HCT116 (cell line): ENCODE data around the gene SYTL5. TPM values are rescaled to one million over a fixed set of nuclear protein-coding genes. Genes with fewer than 3 reads are reported as not detected.

ENCODE experiments used
- ATAC-seq: fragments of 200-7000 bp; cut with Tn5 transposase; 2 replicates; pipeline ENCODE4 v1.9.1; 2020; ENCODE audit warnings: mild to moderate bottlenecking, moderate library complexity
- BruUV-seq: library from RNA; stranded (reverse); fragments of 400-500 nt; replicated peaks from 2 replicates; lab custom pipeline; 2021; lab: Mats Ljungman, UMichigan
- CTCF ChIA-PET: fragments of 300-600 bp; sonication (Branson Sonifier 250); formaldehyde crosslinking; loops from one replicate; lab custom pipeline; 2021; ENCODE audit warnings: antibody characterized with exemption; lab: Charles Lee
- POLR2A ChIA-PET: fragments of 300-600, 350-600 bp; sonication (Branson Sonifier 250); formaldehyde crosslinking; loops from one replicate; lab custom pipeline; 2021; ENCODE audit warnings: antibody characterized with exemption; lab: Charles Lee
- RAD21 ChIA-PET, 2 experiments: fragments of 300-600 bp; sonication (Branson Sonifier 250); formaldehyde crosslinking; loops; one replicate each; lab custom pipeline; 2023; ENCODE audit warnings: low total read pairs in 2 of 2; ENCODE audit not compliant: uncharacterized antibody in 2 of 2, unreplicated experiment in 2 of 2, low non-redundant PET in 1 of 2; lab: Charles Lee
- DNase-seq: peaks from one replicate; pipeline ENCODE4 v3.0.0-alpha.2; 2010; ENCODE audit warnings: low read depth, low spot score
- H2AFZ ChIP-seq: fragments of 200-600 bp; shearing (Covaris generic), sonication (generic); 2 replicates; pipeline ENCODE4 v1.6.1; 2017; ENCODE audit warnings: low read depth, mixed run types, mixed read lengths, antibody characterized with exemption, low read length; ENCODE audit not compliant: poor library complexity, severe bottlenecking
- H3K27ac ChIP-seq: 2 replicates; pipeline ENCODE4 v1.5.1; 2012; ENCODE audit warnings: low read depth, low read length
- H3K27me3 ChIP-seq: fragments of 200-600 bp; sonication (generic); 2 replicates; pipeline ENCODE4 v1.6.1; 2016; ENCODE audit warnings: mixed run types, low read length, mixed read lengths; ENCODE audit not compliant: insufficient read depth
- H3K36me3 ChIP-seq, 2 experiments: fragments of 200-500 bp in 1 of 2; fragments of 200-600 bp in 1 of 2; sonication (Bioruptor generic) in 1 of 2; sonication (generic) in 1 of 2; 2 replicates each; pipeline versions ENCODE4 v1.5.1 to v1.6.1; 2014 to 2016; ENCODE audit warnings: low read length in 2 of 2, inconsistent platforms in 1 of 2, mixed read lengths in 1 of 2, mixed run types in 1 of 2; ENCODE audit not compliant: insufficient read depth in 2 of 2, control insufficient read depth in 1 of 2
- H3K4me1 ChIP-seq, 2 experiments: fragments of 200-600 bp in 1 of 2; sonication (generic) in 1 of 2; 2 replicates each; pipeline versions ENCODE4 v1.5.1 to v1.6.1; 2012 to 2017; ENCODE audit warnings: low read length in 2 of 2, inconsistent platforms in 1 of 2, mild to moderate bottlenecking in 1 of 2, mixed read lengths in 1 of 2, mixed run types in 1 of 2, moderate library complexity in 1 of 2; ENCODE audit not compliant: insufficient read depth in 2 of 2, control insufficient read depth in 1 of 2
- H3K4me2 ChIP-seq: fragments of 200-600 bp; sonication (generic); 2 replicates; pipeline ENCODE4 v1.6.1; 2017; ENCODE audit warnings: mixed run types, low read length, mixed read lengths
- H3K4me3 ChIP-seq, 2 experiments: fragments of 200-600 bp in 1 of 2; sonication (generic) in 1 of 2; replicated peaks in 1 of 2; 2 replicates each; pipeline ENCODE4 v1.5.1; 2011 to 2016; ENCODE audit warnings: low read length in 2 of 2, control low read depth in 1 of 2, low read depth in 1 of 2, mild to moderate bottlenecking in 1 of 2, mixed read lengths in 1 of 2, mixed run types in 1 of 2
- H3K79me2 ChIP-seq: fragments of 200-600 bp; sonication (generic); 2 replicates; pipeline ENCODE4 v1.6.1; 2017; ENCODE audit warnings: mild to moderate bottlenecking, mixed run types, low read length, moderate library complexity, mixed read lengths; ENCODE audit not compliant: insufficient read depth
- H3K9ac ChIP-seq: fragments of 200-600 bp; sonication (generic); 2 replicates; pipeline ENCODE4 v1.6.1; 2016; ENCODE audit warnings: low read length, mixed read lengths
- H3K9me2 ChIP-seq: fragments of 200-600 bp; sonication (generic), shearing (Covaris generic); 2 replicates; pipeline ENCODE4 v1.6.1; 2017; ENCODE audit warnings: mixed run types, mild to moderate bottlenecking, moderate library complexity; ENCODE audit not compliant: insufficient read depth
- H3K9me3 ChIP-seq, 2 experiments: fragments of 200-500 bp in 1 of 2; fragments of 200-600 bp in 1 of 2; sonication (Bioruptor generic) in 1 of 2; sonication (generic) in 1 of 2; 2 replicates each; pipeline ENCODE4 v1.6.1; 2014 to 2017; ENCODE audit warnings: low read length in 2 of 2, mixed read lengths in 2 of 2, inconsistent platforms in 1 of 2, low read depth in 1 of 2, mild to moderate bottlenecking in 1 of 2, mixed run types in 1 of 2, moderate library complexity in 1 of 2; ENCODE audit not compliant: control insufficient read depth in 1 of 2, insufficient read depth in 1 of 2
- H4K20me1 ChIP-seq: fragments of 200-600 bp; sonication (generic), shearing (Covaris generic); 2 replicates; pipeline ENCODE4 v1.6.1; 2017; ENCODE audit warnings: mixed run types, mild to moderate bottlenecking, moderate library complexity; ENCODE audit not compliant: insufficient read depth
- ATF3 ChIP-seq: IDR thresholded peaks from 2 replicates; pipeline ENCODE4 v1.6.1; 2012
- EGR1 ChIP-seq: IDR thresholded peaks from 2 replicates; pipeline ENCODE4 v1.6.1; 2012; ENCODE audit warnings: low read depth
- EZH2phosphoT487 ChIP-seq: fragments of 200-600 bp; IDR thresholded peaks from 2 replicates; pipeline ENCODE4 v1.6.1; 2018; ENCODE audit warnings: antibody characterized with exemption, borderline replicate concordance
- JUND ChIP-seq: IDR thresholded peaks from 2 replicates; pipeline ENCODE4 v1.6.1; 2012
- POLR2A ChIP-seq: IDR thresholded peaks from 2 replicates; pipeline ENCODE4 v1.7.0; 2011; ENCODE audit warnings: borderline replicate concordance; ENCODE audit not compliant: insufficient read depth, insufficient read length; ENCODE audit errors: extremely low read depth
- POLR2AphosphoS5 ChIP-seq: IDR thresholded peaks from 2 replicates; pipeline ENCODE4 v1.6.1; 2011; ENCODE audit warnings: mild to moderate bottlenecking, low read depth, low read length, moderate library complexity
- RAD21 ChIP-seq: IDR thresholded peaks from 2 replicates; pipeline ENCODE4 v1.6.1; 2012; ENCODE audit warnings: low read depth, mild to moderate bottlenecking
- SRF ChIP-seq: IDR thresholded peaks from 2 replicates; pipeline ENCODE4 v1.6.1; 2012; ENCODE audit warnings: low read depth
- TCF7L2 ChIP-seq: IDR thresholded peaks from 2 replicates; pipeline ENCODE4 v1.7.0; 2011; ENCODE audit warnings: borderline replicate concordance, inconsistent platforms; ENCODE audit not compliant: insufficient read depth, insufficient read length; ENCODE audit errors: extremely low read depth
- YY1 ChIP-seq: IDR thresholded peaks from 2 replicates; pipeline ENCODE4 v1.6.1; 2011; ENCODE audit warnings: low read length, low read depth, moderate library complexity, mild to moderate bottlenecking; ENCODE audit not compliant: insufficient replicate concordance; ENCODE audit errors: extremely low read depth
- ZBTB33 ChIP-seq: IDR thresholded peaks from 2 replicates; pipeline ENCODE4 v1.6.1; 2011; ENCODE audit warnings: mild to moderate bottlenecking, low read length, moderate library complexity; ENCODE audit not compliant: insufficient replicate concordance; ENCODE audit errors: extremely low read depth
- ZNF274 ChIP-seq: fragments of 200-500 bp; sonication (Bioruptor generic); IDR thresholded peaks from 2 replicates; pipeline ENCODE4 v1.6.1; 2014; ENCODE audit warnings: mild to moderate bottlenecking, low read depth, low read length, inconsistent platforms
- intact Hi-C: fragments of 100-400 bp; cut with micrococcal nuclease; formaldehyde crosslinking; loops from 2 replicates; pipeline ENCODE4 v1.10.0; 2022
- total RNA-seq: library from RNA; stranded (reverse); gene quantifications from one replicate; pipeline ENCODE4 v1.2.1, GENCODE V29; 2021; ENCODE audit not compliant: unreplicated experiment
- TF ChIP-seq, protein P1 (sequence below), 3 experiments: fragments of 200-600 bp in 1 of 3; sonication (generic) in 1 of 3; IDR thresholded peaks in 2 of 3; conservative IDR thresholded peaks in 1 of 3; 2 replicates each; pipeline ENCODE4 v1.5.1; 2012 to 2017; ENCODE audit warnings: low read depth in 2 of 3, low read length in 2 of 3, antibody characterized with exemption in 1 of 3, borderline replicate concordance in 1 of 3, control low read depth in 1 of 3, mild to moderate bottlenecking in 1 of 3, mixed read lengths in 1 of 3, mixed run types in 1 of 3, moderate library complexity in 1 of 3; ENCODE audit not compliant: insufficient read depth in 1 of 3
- TF ChIP-seq, protein P2 (sequence below): IDR thresholded peaks from 2 replicates; pipeline ENCODE4 v1.6.1; 2012

The SYTL5 gene
- total RNA-seq, 1 experiment from 2014 or later = 0.20 TPM

DNA sequence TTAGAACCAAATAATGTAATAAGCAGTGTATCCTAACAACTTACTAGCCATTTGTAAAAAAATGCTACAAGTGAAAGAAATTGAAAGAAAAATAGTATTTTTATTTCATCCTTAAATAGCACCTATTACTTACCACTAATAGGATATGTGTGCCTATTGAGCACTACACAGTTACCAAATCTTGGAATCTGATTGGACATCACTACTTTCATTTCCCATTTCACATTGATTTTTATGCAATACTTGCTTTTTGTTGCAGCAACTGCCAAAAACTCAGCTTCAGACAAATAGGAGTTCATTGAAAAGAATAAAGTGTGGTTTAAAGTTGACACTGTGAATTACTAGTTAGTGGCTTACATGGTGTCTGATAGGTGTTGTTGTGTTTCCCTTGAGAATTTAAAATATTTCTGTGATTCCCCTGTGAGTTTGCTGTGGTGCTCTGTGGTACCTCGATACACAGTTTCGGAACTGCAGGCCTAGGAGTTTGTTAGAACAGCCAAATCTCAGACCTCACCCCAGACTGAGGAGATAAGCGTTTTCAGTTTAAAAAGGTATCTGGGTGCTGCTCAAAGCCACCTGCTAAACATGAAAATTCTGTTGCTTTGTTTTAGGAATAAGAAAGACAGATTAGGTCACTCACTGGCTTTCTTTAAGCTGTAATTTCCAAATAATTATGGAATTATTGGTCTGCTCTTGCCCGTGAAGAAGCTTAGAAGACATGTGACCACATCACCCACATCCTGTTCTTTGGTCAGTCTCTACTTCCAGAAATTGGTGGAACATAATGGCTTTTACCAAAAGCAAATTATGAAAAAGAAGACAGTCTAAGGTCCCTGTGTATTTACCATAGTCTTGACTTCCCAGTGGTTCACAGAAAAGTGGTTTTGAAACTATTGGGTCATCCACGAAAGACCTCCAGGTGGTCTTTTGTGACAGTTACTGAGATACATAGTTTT is 97.8 kb downstream of the SYTL5 start:
- Histone ChIP-seq H3K9me3 (no peaks in the 10 kb centered on the region), H2AFZ (no peak overlapping the region), H3K27me3 (no peaks in the 10 kb centered on the region), H3K27ac (no peak overlapping the region), H3K9ac (no peak overlapping the region), H3K36me3 (no peaks in the 10 kb centered on the region), H4K20me1 (no peaks in the 10 kb centered on the region)
- CTCF ChIA-PET = no interaction called here
- intact Hi-C loops = no loop called here
- no peak for ATAC-seq
- RAD21 ChIA-PET = no interaction called here
- BruUV-seq = no TSS peak
- no peak for TF ChIP-seq SRF
- no peak for TF ChIP-seq POLR2AphosphoS5
- TF ChIP-seq EGR1 = no peak
- TF ChIP-seq ATF3 = no peak
- TF ChIP-seq, protein P1, sequence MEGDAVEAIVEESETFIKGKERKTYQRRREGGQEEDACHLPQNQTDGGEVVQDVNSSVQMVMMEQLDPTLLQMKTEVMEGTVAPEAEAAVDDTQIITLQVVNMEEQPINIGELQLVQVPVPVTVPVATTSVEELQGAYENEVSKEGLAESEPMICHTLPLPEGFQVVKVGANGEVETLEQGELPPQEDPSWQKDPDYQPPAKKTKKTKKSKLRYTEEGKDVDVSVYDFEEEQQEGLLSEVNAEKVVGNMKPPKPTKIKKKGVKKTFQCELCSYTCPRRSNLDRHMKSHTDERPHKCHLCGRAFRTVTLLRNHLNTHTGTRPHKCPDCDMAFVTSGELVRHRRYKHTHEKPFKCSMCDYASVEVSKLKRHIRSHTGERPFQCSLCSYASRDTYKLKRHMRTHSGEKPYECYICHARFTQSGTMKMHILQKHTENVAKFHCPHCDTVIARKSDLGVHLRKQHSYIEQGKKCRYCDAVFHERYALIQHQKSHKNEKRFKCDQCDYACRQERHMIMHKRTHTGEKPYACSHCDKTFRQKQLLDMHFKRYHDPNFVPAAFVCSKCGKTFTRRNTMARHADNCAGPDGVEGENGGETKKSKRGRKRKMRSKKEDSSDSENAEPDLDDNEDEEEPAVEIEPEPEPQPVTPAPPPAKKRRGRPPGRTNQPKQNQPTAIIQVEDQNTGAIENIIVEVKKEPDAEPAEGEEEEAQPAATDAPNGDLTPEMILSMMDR (IDR thresholded peaks at IDR 0.05 in 2 of 3, conservative IDR thresholded peaks at IDR 0.05 in 1 of 3; ENCODE audit: borderline replicate concordance in 1 of 3, insufficient read depth in 1 of 3, low read depth in 2 of 3, low read length in 2 of 3) = no peak
- TF ChIP-seq JUND = no peak
- TF ChIP-seq POLR2A = no peak
- TF ChIP-seq TCF7L2 = no peak
- no peak for TF ChIP-seq RAD21
- TF ChIP-seq, protein P2, sequence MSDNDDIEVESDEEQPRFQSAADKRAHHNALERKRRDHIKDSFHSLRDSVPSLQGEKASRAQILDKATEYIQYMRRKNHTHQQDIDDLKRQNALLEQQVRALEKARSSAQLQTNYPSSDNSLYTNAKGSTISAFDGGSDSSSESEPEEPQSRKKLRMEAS = no peak
- no peak for TF ChIP-seq EZH2phosphoT487
- no peak for TF ChIP-seq ZBTB33
- TF ChIP-seq YY1 = no peak
- TF ChIP-seq ZNF274 = no peak
- TF ChIP-seq, all 23 proteins: peak for 0
- Histone ChIP-seq H3K4me2 (no peak overlapping the region), H3K9me2 (no peaks in the 10 kb centered on the region), H3K79me2 (no peaks in the 10 kb centered on the region), H3K4me3 (no peak overlapping the region), H3K4me1 (no peaks in the 10 kb centered on the region)
- DNase-seq = no peak
- POLR2A ChIA-PET = no interaction called here
